Measurements from ENCODE around the gene P2RX2. TPM values are rescaled to one million over a fixed set of nuclear protein-coding genes. Genes with fewer than 3 reads are reported as not detected.

Gene P2RX2
- total and polyA plus RNA-seq, 2 experiments from 2014 or later: 1.1 to 1.7 TPM

DNA sequence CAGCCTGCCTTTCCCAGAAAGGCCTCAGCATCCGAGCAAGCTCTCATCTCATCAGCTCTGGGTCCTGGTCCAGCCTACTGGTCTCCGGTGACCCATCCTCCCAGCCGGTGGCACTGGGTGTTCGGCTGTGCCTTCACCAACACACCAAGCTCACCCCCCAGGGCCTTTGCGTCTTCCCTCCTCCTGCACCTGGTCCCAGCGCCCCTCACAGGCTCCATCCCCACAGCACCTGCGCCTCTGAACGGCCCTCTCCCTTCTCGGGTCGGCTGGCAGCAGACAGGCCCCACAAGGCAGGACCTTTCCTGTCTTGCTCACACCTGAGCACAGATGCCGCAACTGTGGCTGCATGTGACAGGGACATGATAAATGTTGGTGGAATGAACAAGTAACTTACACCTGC is 13.1 kb downstream of the P2RX2 start:
- H3K36me3 ChIP-seq (ENCODE audit: insufficient read depth): peaks cover 34% of the 10 kb centered on the region

More for the DNA sequence above, 13.1 kb downstream of the P2RX2 start:
- no peaks in the 10 kb centered on the region for H3K9me2 ChIP-seq (ENCODE audit: insufficient read depth)
- no peak for ATAC-seq
- H3F3A ChIP-seq (replicated peaks; ENCODE audit: low read depth): 0 out of 2 replicates have a peak, but pooled peaks cover 4% of the 10 kb centered on the region
- Mint-ChIP-seq H3K4me1 (no peaks in the 10 kb centered on the region), H3K36me3 (ENCODE audit: low read depth) (peaks cover 87% of the 10 kb centered on the region), H3K27me3 (ENCODE audit: insufficient read depth, low read depth, poor library complexity) (peaks cover 12% of the 10 kb centered on the region), H3K4me3 (no peak overlapping the region), H3K9me3 (no peaks in the 10 kb centered on the region; the same call in 2 of the 3 replicates), H3K27ac (no peak overlapping the region)
- TF ChIP-seq ZNF331 (CRISPR knock-in tag; IDR thresholded peaks at IDR 0.05; ENCODE audit: low read depth) (no peak), EZH2 (IDR thresholded peaks at IDR 0.05; ENCODE audit: low read depth, unreplicated experiment) (no peak), POLR2AphosphoS5 (IDR thresholded peaks at IDR 0.05; ENCODE audit: low read depth) (no peak), CREB1 (CRISPR knock-in tag; IDR thresholded peaks at IDR 0.05; ENCODE audit: low read depth) (no peak), EZH2phosphoT487 (IDR thresholded peaks at IDR 0.05; ENCODE audit: unreplicated experiment) (no peak), STAT1 (IDR thresholded peaks at IDR 0.05; ENCODE audit: unreplicated experiment) (no peak), JUNB (IDR thresholded peaks at IDR 0.05; ENCODE audit: unreplicated experiment) (no peak), NANOG (IDR thresholded peaks at IDR 0.05; ENCODE audit: borderline replicate concordance) (no peak), ZNF114 (CRISPR knock-in tag; IDR thresholded peaks at IDR 0.05) (no peak)
- TF ChIP-seq, protein P1, sequence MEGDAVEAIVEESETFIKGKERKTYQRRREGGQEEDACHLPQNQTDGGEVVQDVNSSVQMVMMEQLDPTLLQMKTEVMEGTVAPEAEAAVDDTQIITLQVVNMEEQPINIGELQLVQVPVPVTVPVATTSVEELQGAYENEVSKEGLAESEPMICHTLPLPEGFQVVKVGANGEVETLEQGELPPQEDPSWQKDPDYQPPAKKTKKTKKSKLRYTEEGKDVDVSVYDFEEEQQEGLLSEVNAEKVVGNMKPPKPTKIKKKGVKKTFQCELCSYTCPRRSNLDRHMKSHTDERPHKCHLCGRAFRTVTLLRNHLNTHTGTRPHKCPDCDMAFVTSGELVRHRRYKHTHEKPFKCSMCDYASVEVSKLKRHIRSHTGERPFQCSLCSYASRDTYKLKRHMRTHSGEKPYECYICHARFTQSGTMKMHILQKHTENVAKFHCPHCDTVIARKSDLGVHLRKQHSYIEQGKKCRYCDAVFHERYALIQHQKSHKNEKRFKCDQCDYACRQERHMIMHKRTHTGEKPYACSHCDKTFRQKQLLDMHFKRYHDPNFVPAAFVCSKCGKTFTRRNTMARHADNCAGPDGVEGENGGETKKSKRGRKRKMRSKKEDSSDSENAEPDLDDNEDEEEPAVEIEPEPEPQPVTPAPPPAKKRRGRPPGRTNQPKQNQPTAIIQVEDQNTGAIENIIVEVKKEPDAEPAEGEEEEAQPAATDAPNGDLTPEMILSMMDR (conservative IDR thresholded peaks at IDR 0.05; ENCODE audit: low read depth in 2 of 2): no peak
- TF ChIP-seq, protein P2, sequence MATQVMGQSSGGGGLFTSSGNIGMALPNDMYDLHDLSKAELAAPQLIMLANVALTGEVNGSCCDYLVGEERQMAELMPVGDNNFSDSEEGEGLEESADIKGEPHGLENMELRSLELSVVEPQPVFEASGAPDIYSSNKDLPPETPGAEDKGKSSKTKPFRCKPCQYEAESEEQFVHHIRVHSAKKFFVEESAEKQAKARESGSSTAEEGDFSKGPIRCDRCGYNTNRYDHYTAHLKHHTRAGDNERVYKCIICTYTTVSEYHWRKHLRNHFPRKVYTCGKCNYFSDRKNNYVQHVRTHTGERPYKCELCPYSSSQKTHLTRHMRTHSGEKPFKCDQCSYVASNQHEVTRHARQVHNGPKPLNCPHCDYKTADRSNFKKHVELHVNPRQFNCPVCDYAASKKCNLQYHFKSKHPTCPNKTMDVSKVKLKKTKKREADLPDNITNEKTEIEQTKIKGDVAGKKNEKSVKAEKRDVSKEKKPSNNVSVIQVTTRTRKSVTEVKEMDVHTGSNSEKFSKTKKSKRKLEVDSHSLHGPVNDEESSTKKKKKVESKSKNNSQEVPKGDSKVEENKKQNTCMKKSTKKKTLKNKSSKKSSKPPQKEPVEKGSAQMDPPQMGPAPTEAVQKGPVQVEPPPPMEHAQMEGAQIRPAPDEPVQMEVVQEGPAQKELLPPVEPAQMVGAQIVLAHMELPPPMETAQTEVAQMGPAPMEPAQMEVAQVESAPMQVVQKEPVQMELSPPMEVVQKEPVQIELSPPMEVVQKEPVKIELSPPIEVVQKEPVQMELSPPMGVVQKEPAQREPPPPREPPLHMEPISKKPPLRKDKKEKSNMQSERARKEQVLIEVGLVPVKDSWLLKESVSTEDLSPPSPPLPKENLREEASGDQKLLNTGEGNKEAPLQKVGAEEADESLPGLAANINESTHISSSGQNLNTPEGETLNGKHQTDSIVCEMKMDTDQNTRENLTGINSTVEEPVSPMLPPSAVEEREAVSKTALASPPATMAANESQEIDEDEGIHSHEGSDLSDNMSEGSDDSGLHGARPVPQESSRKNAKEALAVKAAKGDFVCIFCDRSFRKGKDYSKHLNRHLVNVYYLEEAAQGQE (IDR thresholded peaks at IDR 0.05; ENCODE audit: unreplicated experiment): no peak
- TF ChIP-seq, protein P3, sequence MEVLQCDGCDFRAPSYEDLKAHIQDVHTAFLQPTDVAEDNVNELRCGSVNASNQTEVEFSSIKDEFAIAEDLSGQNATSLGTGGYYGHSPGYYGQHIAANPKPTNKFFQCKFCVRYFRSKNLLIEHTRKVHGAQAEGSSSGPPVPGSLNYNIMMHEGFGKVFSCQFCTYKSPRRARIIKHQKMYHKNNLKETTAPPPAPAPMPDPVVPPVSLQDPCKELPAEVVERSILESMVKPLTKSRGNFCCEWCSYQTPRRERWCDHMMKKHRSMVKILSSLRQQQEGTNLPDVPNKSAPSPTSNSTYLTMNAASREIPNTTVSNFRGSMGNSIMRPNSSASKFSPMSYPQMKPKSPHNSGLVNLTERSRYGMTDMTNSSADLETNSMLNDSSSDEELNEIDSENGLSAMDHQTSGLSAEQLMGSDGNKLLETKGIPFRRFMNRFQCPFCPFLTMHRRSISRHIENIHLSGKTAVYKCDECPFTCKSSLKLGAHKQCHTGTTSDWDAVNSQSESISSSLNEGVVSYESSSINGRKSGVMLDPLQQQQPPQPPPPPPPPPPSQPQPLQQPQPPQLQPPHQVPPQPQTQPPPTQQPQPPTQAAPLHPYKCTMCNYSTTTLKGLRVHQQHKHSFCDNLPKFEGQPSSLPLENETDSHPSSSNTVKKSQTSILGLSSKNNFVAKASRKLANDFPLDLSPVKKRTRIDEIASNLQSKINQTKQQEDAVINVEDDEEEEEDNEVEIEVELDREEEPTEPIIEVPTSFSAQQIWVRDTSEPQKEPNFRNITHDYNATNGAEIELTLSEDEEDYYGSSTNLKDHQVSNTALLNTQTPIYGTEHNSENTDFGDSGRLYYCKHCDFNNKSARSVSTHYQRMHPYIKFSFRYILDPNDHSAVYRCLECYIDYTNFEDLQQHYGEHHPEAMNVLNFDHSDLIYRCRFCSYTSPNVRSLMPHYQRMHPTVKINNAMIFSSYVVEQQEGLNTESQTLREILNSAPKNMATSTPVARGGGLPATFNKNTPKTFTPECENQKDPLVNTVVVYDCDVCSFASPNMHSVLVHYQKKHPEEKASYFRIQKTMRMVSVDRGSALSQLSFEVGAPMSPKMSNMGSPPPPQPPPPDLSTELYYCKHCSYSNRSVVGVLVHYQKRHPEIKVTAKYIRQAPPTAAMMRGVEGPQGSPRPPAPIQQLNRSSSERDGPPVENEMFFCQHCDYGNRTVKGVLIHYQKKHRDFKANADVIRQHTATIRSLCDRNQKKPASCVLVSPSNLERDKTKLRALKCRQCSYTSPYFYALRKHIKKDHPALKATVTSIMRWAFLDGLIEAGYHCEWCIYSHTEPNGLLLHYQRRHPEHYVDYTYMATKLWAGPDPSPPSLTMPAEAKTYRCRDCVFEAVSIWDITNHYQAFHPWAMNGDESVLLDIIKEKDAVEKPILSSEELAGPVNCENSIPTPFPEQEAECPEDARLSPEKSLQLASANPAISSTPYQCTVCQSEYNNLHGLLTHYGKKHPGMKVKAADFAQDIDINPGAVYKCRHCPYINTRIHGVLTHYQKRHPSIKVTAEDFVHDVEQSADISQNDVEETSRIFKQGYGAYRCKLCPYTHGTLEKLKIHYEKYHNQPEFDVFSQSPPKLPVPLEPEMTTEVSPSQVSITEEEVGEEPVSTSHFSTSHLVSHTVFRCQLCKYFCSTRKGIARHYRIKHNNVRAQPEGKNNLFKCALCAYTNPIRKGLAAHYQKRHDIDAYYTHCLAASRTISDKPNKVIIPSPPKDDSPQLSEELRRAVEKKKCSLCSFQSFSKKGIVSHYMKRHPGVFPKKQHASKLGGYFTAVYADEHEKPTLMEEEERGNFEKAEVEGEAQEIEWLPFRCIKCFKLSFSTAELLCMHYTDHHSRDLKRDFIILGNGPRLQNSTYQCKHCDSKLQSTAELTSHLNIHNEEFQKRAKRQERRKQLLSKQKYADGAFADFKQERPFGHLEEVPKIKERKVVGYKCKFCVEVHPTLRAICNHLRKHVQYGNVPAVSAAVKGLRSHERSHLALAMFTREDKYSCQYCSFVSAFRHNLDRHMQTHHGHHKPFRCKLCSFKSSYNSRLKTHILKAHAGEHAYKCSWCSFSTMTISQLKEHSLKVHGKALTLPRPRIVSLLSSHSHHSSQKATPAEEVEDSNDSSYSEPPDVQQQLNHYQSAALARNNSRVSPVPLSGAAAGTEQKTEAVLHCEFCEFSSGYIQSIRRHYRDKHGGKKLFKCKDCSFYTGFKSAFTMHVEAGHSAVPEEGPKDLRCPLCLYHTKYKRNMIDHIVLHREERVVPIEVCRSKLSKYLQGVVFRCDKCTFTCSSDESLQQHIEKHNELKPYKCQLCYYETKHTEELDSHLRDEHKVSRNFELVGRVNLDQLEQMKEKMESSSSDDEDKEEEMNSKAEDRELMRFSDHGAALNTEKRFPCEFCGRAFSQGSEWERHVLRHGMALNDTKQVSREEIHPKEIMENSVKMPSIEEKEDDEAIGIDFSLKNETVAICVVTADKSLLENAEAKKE (CRISPR knock-in tag; IDR thresholded peaks at IDR 0.05): no peak
- TF ChIP-seq, protein P4, sequence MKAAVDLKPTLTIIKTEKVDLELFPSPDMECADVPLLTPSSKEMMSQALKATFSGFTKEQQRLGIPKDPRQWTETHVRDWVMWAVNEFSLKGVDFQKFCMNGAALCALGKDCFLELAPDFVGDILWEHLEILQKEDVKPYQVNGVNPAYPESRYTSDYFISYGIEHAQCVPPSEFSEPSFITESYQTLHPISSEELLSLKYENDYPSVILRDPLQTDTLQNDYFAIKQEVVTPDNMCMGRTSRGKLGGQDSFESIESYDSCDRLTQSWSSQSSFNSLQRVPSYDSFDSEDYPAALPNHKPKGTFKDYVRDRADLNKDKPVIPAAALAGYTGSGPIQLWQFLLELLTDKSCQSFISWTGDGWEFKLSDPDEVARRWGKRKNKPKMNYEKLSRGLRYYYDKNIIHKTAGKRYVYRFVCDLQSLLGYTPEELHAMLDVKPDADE (IDR thresholded peaks at IDR 0.05): no peak
- H3K27me3 ChIP-seq (ENCODE audit: insufficient read depth): no peaks in the 10 kb centered on the region
- no peaks in the 10 kb centered on the region for H3K4me1 ChIP-seq (ENCODE audit: insufficient read depth)
- no peak overlapping the region for H3K4me2 ChIP-seq
- no peak overlapping the region for H3K4me3 ChIP-seq
- no peak overlapping the region for H2AFZ ChIP-seq
- H3K79me2 ChIP-seq (replicated peaks; ENCODE audit: insufficient read depth): no peaks in the 10 kb centered on the region
- no peak overlapping the region for H3K27ac ChIP-seq (ENCODE audit: low read depth)
- H4K20me1 ChIP-seq (replicated peaks; ENCODE audit: insufficient read depth): peaks cover 24% of the 10 kb centered on the region
- DNase-seq (ENCODE audit: low spot score): no peak
